Stimulated activated effector memory CD8-positive, alpha-beta T cell treated with anti-CD3 and anti-CD28 coated beads, Interleukin-12 subunit alpha, Interleukin-12 subunit beta, amount 100 ng/mL, for 72 hours (primary cell): ENCODE results near the gene CCDC182.

Experiments used
- ATAC-seq: fragments of 150-1000 bp; cut with Tn5 transposase; 2 replicates; pipeline ENCODE4 v1.10.0; 2021
- DNase-seq, 2 donors: peaks; one replicate each; pipeline ENCODE4 v3.0.0; 2021 to 2022; ENCODE audit warnings: low spot score in 2 of 2
- H3K27ac Mint-ChIP-seq: one replicate; pipeline ENCODE4 v1.8.0; 2022; ENCODE audit warnings: mild to moderate bottlenecking, mixed read lengths
- H3K36me3 Mint-ChIP-seq: one replicate; pipeline ENCODE4 v1.8.0; 2022; ENCODE audit warnings: mild to moderate bottlenecking, mixed read lengths
- H3K4me1 Mint-ChIP-seq: one replicate; pipeline ENCODE4 v1.8.0; 2022; ENCODE audit warnings: mixed read lengths
- H3K4me3 Mint-ChIP-seq: one replicate; pipeline ENCODE4 v1.8.0; 2022; ENCODE audit warnings: mild to moderate bottlenecking, mixed read lengths
- H3K9me3 Mint-ChIP-seq: one replicate; pipeline ENCODE4 v1.8.0; 2022; ENCODE audit warnings: mixed read lengths

Gene CCDC182

GRCh38 chr17:57745242-57745641, at the start of gene CCDC182:
Gene CCDC182 (minus strand): TSS chr17:57745299. CDS start chr17:57745272, 27 bp downstream.
- H3K4me3 Mint-ChIP-seq: no peak within 1 kb of the TSS

GRCh38 chr17:57794841-57795240, 49.7 kb upstream of the CCDC182 start:
- Mint-ChIP-seq H3K4me1 (no peaks in the 10 kb centered on the region), H3K9me3 (no peaks in the 10 kb centered on the region), H3K4me3 (no peak overlapping the region), H3K27ac (no peak overlapping the region), H3K36me3 (no peaks in the 10 kb centered on the region)
- DNase-seq (no peak), ATAC-seq (no peak)

More at GRCh38 chr17:57745242-57745641, at the start of gene CCDC182:
- H3K9me3 Mint-ChIP-seq: no peaks in the 10 kb centered on the region
- H3K36me3 Mint-ChIP-seq: no peaks in the 10 kb centered on the region
- no peak for ATAC-seq
- DNase-seq: no peak
- no peak within 1 kb of the TSS for H3K27ac Mint-ChIP-seq
- peaks cover 15% of the 10 kb centered on the region for H3K4me1 Mint-ChIP-seq

GRCh38 chr17:57788725-57789124, 43.6 kb upstream of the CCDC182 start:
- DNase-seq (no peak), ATAC-seq (no peak)
- no peak overlapping the region for H3K27ac Mint-ChIP-seq
- H3K9me3 Mint-ChIP-seq: no peaks in the 10 kb centered on the region
- H3K4me3 Mint-ChIP-seq: no peak overlapping the region
- no peaks in the 10 kb centered on the region for H3K4me1 Mint-ChIP-seq
- no peaks in the 10 kb centered on the region for H3K36me3 Mint-ChIP-seq

GRCh38 chr17:57785022-57785421, 39.9 kb upstream of the CCDC182 start:
- Mint-ChIP-seq H3K27ac (no peak overlapping the region), H3K36me3 (no peaks in the 10 kb centered on the region), H3K4me3 (no peak overlapping the region), H3K4me1 (no peaks in the 10 kb centered on the region), H3K9me3 (no peaks in the 10 kb centered on the region)
- ATAC-seq: no peak
- DNase-seq: no peak

- H3K36me3 Mint-ChIP-seq: no peaks in the 10 kb centered on the region
- no peak for DNase-seq
- no peaks in the 10 kb centered on the region for H3K9me3 Mint-ChIP-seq
- H3K4me3 Mint-ChIP-seq: no peak overlapping the region
- no peak for ATAC-seq
- no peak overlapping the region for H3K27ac Mint-ChIP-seq
- H3K4me1 Mint-ChIP-seq: no peaks in the 10 kb centered on the region
These were observed 39.3 kb upstream of the CCDC182 start for GRCh38 chr17:57784226-57784895.

- Mint-ChIP-seq H3K36me3 (no peaks in the 10 kb centered on the region), H3K9me3 (no peaks in the 10 kb centered on the region), H3K4me1 (no peaks in the 10 kb centered on the region), H3K4me3 (no peak overlapping the region), H3K27ac (no peak overlapping the region)
- peak; percentile 87 for ATAC-seq
- peak; percentile 82 to 86 for DNase-seq
These were observed 38.2 kb upstream of the CCDC182 start for GRCh38 chr17:57783338-57783742.

- ATAC-seq: no peak
- no peak overlapping the region for H3K27ac Mint-ChIP-seq
- H3K9me3 Mint-ChIP-seq: no peaks in the 10 kb centered on the region
- no peaks in the 10 kb centered on the region for H3K36me3 Mint-ChIP-seq
- no peaks in the 10 kb centered on the region for H3K4me1 Mint-ChIP-seq
- no peak for DNase-seq
- no peak overlapping the region for H3K4me3 Mint-ChIP-seq
These were observed 37.7 kb upstream of the CCDC182 start for GRCh38 chr17:57782647-57783337.

GRCh38 chr17:57782062-57782490, 37.0 kb upstream of the CCDC182 start:
- Mint-ChIP-seq H3K4me3 (no peak overlapping the region), H3K27ac (no peak overlapping the region), H3K9me3 (no peaks in the 10 kb centered on the region), H3K4me1 (no peaks in the 10 kb centered on the region), H3K36me3 (no peaks in the 10 kb centered on the region)
- no peak for DNase-seq
- no peak for ATAC-seq

GRCh38 chr17:57781386-57782061, 36.4 kb upstream of the CCDC182 start:
- no peaks in the 10 kb centered on the region for H3K4me1 Mint-ChIP-seq
- H3K27ac Mint-ChIP-seq: no peak overlapping the region
- H3K9me3 Mint-ChIP-seq: no peaks in the 10 kb centered on the region
- DNase-seq: no peak
- ATAC-seq: no peak
- H3K4me3 Mint-ChIP-seq: no peak overlapping the region
- H3K36me3 Mint-ChIP-seq: no peaks in the 10 kb centered on the region

- no peak overlapping the region for H3K27ac Mint-ChIP-seq
- ATAC-seq: no peak
- no peak overlapping the region for H3K4me3 Mint-ChIP-seq
- H3K36me3 Mint-ChIP-seq: no peaks in the 10 kb centered on the region
- no peak for DNase-seq
- no peaks in the 10 kb centered on the region for H3K9me3 Mint-ChIP-seq
- H3K4me1 Mint-ChIP-seq: no peaks in the 10 kb centered on the region
These were observed 34.6 kb upstream of the CCDC182 start for GRCh38 chr17:57779706-57780105.

GRCh38 chr17:57778306-57778705, 33.2 kb upstream of the CCDC182 start:
- H3K4me1 Mint-ChIP-seq: no peaks in the 10 kb centered on the region
- H3K9me3 Mint-ChIP-seq: no peaks in the 10 kb centered on the region
- DNase-seq (no peak), ATAC-seq (no peak)
- H3K27ac Mint-ChIP-seq: no peak overlapping the region
- H3K4me3 Mint-ChIP-seq: no peak overlapping the region
- H3K36me3 Mint-ChIP-seq: no peaks in the 10 kb centered on the region

- Mint-ChIP-seq H3K36me3 (no peaks in the 10 kb centered on the region), H3K9me3 (no peaks in the 10 kb centered on the region), H3K4me3 (no peak overlapping the region), H3K27ac (no peak overlapping the region), H3K4me1 (no peaks in the 10 kb centered on the region)
- DNase-seq (no peak), ATAC-seq (no peak)
These were observed 31.3 kb upstream of the CCDC182 start for GRCh38 chr17:57776366-57776765.

GRCh38 chr17:57774872-57775271, 29.8 kb upstream of the CCDC182 start:
- Mint-ChIP-seq H3K9me3 (no peaks in the 10 kb centered on the region), H3K27ac (no peak overlapping the region), H3K4me1 (no peaks in the 10 kb centered on the region), H3K4me3 (no peak overlapping the region), H3K36me3 (no peaks in the 10 kb centered on the region)
- DNase-seq (no peak), ATAC-seq (no peak)

- DNase-seq: no peak
- no peaks in the 10 kb centered on the region for H3K9me3 Mint-ChIP-seq
- ATAC-seq: no peak
These were observed 28.5 kb upstream of the CCDC182 start for GRCh38 chr17:57773557-57773956.

GRCh38 chr17:57772774-57773173, 27.7 kb upstream of the CCDC182 start:
- Mint-ChIP-seq H3K9me3 (no peaks in the 10 kb centered on the region), H3K36me3 (no peaks in the 10 kb centered on the region), H3K4me3 (no peak overlapping the region), H3K4me1 (no peaks in the 10 kb centered on the region), H3K27ac (no peak overlapping the region)
- ATAC-seq (no peak), DNase-seq (no peak)

More at GRCh38 chr17:57773557-57773956, 28.5 kb upstream of the CCDC182 start:
- Mint-ChIP-seq H3K36me3 (no peaks in the 10 kb centered on the region), H3K27ac (no peak overlapping the region), H3K4me1 (no peaks in the 10 kb centered on the region), H3K4me3 (no peak overlapping the region)

- DNase-seq: no peak
- H3K27ac Mint-ChIP-seq: no peak overlapping the region
- no peaks in the 10 kb centered on the region for H3K36me3 Mint-ChIP-seq
- H3K4me1 Mint-ChIP-seq: peaks cover 4% of the 10 kb centered on the region
- ATAC-seq: no peak
- H3K9me3 Mint-ChIP-seq: no peaks in the 10 kb centered on the region
- no peak overlapping the region for H3K4me3 Mint-ChIP-seq
These were observed 22.5 kb upstream of the CCDC182 start for GRCh38 chr17:57767561-57767960.
